ENCODE results near the gene ANKFN1.

ANKFN1 gene

GRCh38 chr17:56510554-56511342, 357.5 kb downstream of the ANKFN1 start:
- DNase-seq, result no peak

- DNase-seq, result no peak
Measured at GRCh38 chr17:56514264-56514663, 361.0 kb downstream of the ANKFN1 start.

- no peak for DNase-seq
Measured at GRCh38 chr17:56514899-56515298, 361.6 kb downstream of the ANKFN1 start.

GRCh38 chr17:56521414-56522141, 368.3 kb downstream of the ANKFN1 start:
- DNase-seq, result no peak

- DNase-seq, result no peak
Measured at GRCh38 chr17:56523042-56523441, 369.8 kb downstream of the ANKFN1 start.

- DNase-seq, result no peak
Measured at GRCh38 chr17:56528696-56529095, 375.4 kb downstream of the ANKFN1 start.

GRCh38 chr17:56532926-56533325, 379.7 kb downstream of the ANKFN1 start:
- DNase-seq, result no peak

GRCh38 chr17:56536766-56537165, 383.5 kb downstream of the ANKFN1 start:
- DNase-seq, result no peak

- peak; percentile 59 for DNase-seq
Measured at GRCh38 chr17:56540836-56541235, 387.6 kb downstream of the ANKFN1 start.

GRCh38 chr17:56543280-56543679, 390.0 kb downstream of the ANKFN1 start:
- no peak for DNase-seq

- no peak for DNase-seq
Measured at GRCh38 chr17:56545106-56545505, 391.8 kb downstream of the ANKFN1 start.

GRCh38 chr17:56545930-56546329, 392.7 kb downstream of the ANKFN1 start:
- DNase-seq, result no peak

GRCh38 chr17:56548661-56549060, 395.4 kb downstream of the ANKFN1 start:
- DNase-seq, result no peak

- DNase-seq, result no peak
Measured at GRCh38 chr17:56549501-56549900, 396.2 kb downstream of the ANKFN1 start.

GRCh38 chr17:56557682-56558081, 404.4 kb downstream of the ANKFN1 start:
- no peak for DNase-seq

- DNase-seq, result no peak
Measured at GRCh38 chr17:56558088-56558487, 404.8 kb downstream of the ANKFN1 start.
